ENCODE results near the gene SGMS2. TPM values are rescaled to one million over a fixed set of nuclear protein-coding genes. Genes with fewer than 3 reads are reported as not detected.
A peak's percentile ranks its signal among the peaks of the same experiment; 100 is the strongest.
"Not testable (repeated sequence)": the region's sequence is repeated elsewhere in the genome, so short reads cannot be mapped to it uniquely, and the experiment has no call there.

SGMS2 gene
- total and polyA plus RNA-seq, 7 donors: 3.0 to 204 (median 101) TPM

DNA sequence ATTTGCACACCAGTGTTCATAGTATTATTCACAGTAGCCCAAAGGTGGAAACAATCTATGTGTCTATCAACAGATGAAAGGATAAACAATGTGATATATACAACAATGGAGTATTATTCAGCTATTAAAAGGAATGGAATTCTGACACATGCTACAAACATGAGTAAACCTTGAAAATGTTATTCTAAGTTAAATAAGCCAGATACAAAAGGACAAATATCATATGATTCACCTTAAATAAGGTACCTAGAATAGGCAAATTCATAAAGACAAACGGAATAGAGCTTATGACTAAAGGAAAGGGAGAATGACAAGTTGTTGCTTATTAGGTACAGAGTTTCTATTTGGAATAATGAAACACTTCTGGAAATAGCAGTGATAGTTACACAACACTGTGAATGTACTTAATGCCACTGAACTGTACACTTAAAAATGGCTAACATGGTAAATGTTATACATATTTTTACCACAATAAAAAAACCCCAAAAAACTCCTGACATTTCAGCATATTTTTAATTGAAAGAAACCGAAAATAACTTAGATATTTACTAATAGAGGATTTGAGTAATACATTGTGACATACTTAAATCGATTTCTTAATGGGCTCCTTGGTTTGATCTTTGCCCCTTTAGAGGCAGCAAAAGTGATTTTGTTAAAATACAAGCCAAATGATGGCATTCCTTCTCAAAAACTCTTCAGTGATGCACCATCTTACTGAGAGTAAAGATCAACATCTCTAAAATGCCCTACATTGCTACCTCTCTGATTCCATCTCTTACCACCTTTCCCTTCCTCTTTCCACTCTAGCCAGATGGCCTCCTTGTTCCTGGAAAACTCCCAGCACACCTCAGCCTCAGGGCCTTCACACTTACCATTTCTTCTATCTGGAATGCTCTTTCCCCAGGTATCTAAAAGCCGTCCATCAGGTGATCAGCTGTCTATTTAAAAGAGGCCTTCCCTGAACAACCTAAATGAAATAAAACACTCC is 98.0 kb downstream of the SGMS2 start:
- TF ChIP-seq EP300 (IDR thresholded peaks at IDR 0.05) (no peak), POLR2AphosphoS5 (IDR thresholded peaks at IDR 0.05) (no peak), POLR2A (IDR thresholded peaks at IDR 0.05) (no peak)
- TF ChIP-seq, protein P1, sequence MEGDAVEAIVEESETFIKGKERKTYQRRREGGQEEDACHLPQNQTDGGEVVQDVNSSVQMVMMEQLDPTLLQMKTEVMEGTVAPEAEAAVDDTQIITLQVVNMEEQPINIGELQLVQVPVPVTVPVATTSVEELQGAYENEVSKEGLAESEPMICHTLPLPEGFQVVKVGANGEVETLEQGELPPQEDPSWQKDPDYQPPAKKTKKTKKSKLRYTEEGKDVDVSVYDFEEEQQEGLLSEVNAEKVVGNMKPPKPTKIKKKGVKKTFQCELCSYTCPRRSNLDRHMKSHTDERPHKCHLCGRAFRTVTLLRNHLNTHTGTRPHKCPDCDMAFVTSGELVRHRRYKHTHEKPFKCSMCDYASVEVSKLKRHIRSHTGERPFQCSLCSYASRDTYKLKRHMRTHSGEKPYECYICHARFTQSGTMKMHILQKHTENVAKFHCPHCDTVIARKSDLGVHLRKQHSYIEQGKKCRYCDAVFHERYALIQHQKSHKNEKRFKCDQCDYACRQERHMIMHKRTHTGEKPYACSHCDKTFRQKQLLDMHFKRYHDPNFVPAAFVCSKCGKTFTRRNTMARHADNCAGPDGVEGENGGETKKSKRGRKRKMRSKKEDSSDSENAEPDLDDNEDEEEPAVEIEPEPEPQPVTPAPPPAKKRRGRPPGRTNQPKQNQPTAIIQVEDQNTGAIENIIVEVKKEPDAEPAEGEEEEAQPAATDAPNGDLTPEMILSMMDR (IDR thresholded peaks at IDR 0.05): no peak
- Histone ChIP-seq H3K27ac (no peak overlapping the region), H3K27me3 (no peaks in the 10 kb centered on the region), H3K9me3 (peaks cover 0 to 4% (median under 1%) of the 10 kb centered on the region in 4 donors), H3K36me3 (no peaks in the 10 kb centered on the region), H3K4me1 (no peaks in the 10 kb centered on the region), H3K4me3 (no peak overlapping the region)
- intact Hi-C loops (cut with DNase I): no loop called here
- no peak for DNase-seq
- WGBS, 2 donors: 77 to 85% methylated on average over 4 of the region's 4 CpGs

DNA sequence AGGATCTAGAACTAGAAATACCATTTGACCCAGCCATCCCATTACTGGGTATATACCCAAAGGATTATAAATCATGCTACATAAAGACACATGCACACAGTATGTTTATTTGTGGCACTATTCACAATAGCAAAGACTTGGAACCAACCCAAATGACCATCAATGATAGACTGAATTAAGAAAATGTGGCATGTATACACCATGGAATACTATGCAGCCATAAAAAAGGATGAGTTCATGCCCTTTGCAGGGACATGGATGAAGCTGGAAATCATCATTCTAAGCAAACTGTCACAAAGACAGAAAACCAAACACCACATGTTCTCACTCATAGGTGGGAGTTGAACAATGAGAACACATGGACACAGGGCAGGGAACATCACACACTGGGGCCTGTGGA is 101.0 kb downstream of the SGMS2 start:
- DNase-seq; H3K36me3 ChIP-seq; H3K9me3 ChIP-seq; H3K27me3 ChIP-seq; intact Hi-C loops (cut with DNase I); H3K4me3 ChIP-seq; H3K4me1 ChIP-seq; H3K27ac ChIP-seq: not testable (repeated sequence)

GRCh38 chr4:107926875-107927274 is 102.1 kb downstream of the SGMS2 start:
- H3K4me3 ChIP-seq; H3K9me3 ChIP-seq; intact Hi-C loops (cut with DNase I); H3K36me3 ChIP-seq; H3K4me1 ChIP-seq; DNase-seq; H3K27me3 ChIP-seq; H3K27ac ChIP-seq: not testable (repeated sequence)
- 41 to 61% methylated on average over 4 of the region's 4 CpGs for WGBS, 2 donors

DNA sequence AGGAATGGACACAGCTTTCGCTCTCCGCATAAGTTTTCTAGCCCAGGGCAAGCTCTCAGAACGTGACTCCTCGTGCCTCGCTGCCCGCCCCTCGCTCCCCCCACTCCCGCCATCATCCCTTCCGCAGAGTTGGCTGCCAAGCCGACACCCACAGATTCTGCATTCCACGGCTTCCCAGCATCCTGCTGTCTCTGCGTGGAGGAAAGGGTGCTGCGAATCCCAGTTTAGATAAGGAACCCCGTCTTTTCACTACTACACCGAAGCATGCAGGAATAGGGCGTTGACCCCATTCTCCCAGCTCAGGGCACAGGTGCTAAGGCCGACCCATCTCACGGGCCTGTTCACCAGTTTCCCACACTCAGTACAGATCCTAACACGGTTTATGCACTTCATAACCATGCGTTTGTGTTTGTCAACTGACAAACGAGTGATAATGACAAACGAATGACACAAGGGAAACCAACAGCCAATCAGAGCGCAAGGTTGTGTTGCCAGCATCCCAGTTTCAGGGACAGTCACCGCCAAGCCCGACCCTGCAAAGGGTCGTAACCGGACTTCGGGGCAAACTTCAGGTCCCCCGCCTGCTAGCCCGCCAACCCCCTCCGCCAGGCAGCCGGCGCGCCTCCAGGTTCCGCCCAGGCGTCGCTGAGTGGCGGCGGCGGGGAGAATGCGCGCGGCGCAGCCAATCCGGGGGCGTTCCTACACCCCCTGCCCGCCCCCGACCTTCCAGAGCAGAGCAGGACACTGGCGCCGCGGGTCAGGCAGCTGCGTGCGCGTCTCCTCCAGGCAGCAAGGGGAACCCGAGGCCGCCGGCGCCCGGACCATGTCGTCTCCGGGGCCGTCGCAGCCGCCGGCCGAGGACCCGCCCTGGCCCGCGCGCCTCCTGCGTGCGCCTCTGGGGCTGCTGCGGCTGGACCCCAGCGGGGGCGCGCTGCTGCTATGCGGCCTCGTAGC is 106.4 kb downstream of the SGMS2 start, which contains the start of gene CYP2U1:
CYP2U1 (plus strand) TSS at position 729 of the 954 bp plus-strand sequence; CDS start at position 824, 95 bp downstream.
- Histone ChIP-seq H3K36me3 (no peaks in the 10 kb centered on the region), H3K4me3 (peak within 1 kb of the TSS; percentile 70 to 80 (median 76)), H3K27ac (peak within 1 kb of the TSS; percentile 81 to 88 (median 87)), H3K27me3 (no peaks in the 10 kb centered on the region), H3K9me3 (no peaks in the 10 kb centered on the region), H3K4me1 (peaks cover 0 to 31% (median 18%) of the 10 kb centered on the region in 4 donors)
- TF ChIP-seq, protein P1 (IDR thresholded peaks at IDR 0.05): peak in 1 of 4 experiments; percentile 12
- peak; percentile 19 to 41 for TF ChIP-seq POLR2A (IDR thresholded peaks at IDR 0.05)
- peak; percentile 71 to 87 (median 80) for TF ChIP-seq POLR2AphosphoS5 (IDR thresholded peaks at IDR 0.05)
- TF ChIP-seq EP300 (IDR thresholded peaks at IDR 0.05): no peak
- peak; percentile 95 for DNase-seq
- whole genome bisulfite sequencing, 2 donors: 2 to 3% methylated on average over 78 of the region's 78 CpGs
- intact Hi-C loops (cut with DNase I): loop anchor here (1.0 to 2.0 kb wide), 3 partner anchors 58 to 211 kb away; partner anchors contain the start of genes HADH and PAPSS1

GRCh38 chr4:107931775-107932321 is 107.1 kb downstream of the SGMS2 start:
- TF ChIP-seq POLR2AphosphoS5 (IDR thresholded peaks at IDR 0.05) (no peak), POLR2A (IDR thresholded peaks at IDR 0.05) (no peak), EP300 (IDR thresholded peaks at IDR 0.05) (no peak)
- TF ChIP-seq, protein P1 (IDR thresholded peaks at IDR 0.05): no peak
- peak; percentile 72 for DNase-seq
- WGBS, 2 donors: 1 to 3% methylated on average over 45 of the region's 45 CpGs
- Histone ChIP-seq H3K4me3 (peak overlapping the region; percentile 70 to 80 (median 76)), H3K36me3 (no peaks in the 10 kb centered on the region), H3K9me3 (no peaks in the 10 kb centered on the region), H3K4me1 (peaks cover 0 to 31% (median 18%) of the 10 kb centered on the region in 4 donors), H3K27ac (peak overlapping the region; percentile 81 to 88 (median 87)), H3K27me3 (no peaks in the 10 kb centered on the region)
- intact Hi-C loops (cut with DNase I): loop anchor here (1.0 to 2.0 kb wide), 3 partner anchors 57 to 212 kb away; partner anchors contain the start of genes HADH and PAPSS1
